HG03060 (cell line): ENCODE data around the gene TSPAN15.

Source experiments
- ATAC-seq: cut with Tn5 transposase; IDR thresholded peaks from one replicate; pipeline ENCODE4 v1.9.1; 2021; ENCODE audit warnings: low read depth, moderate number of reproducible peaks; ENCODE audit not compliant: unreplicated experiment

TSPAN15 gene

DNA sequence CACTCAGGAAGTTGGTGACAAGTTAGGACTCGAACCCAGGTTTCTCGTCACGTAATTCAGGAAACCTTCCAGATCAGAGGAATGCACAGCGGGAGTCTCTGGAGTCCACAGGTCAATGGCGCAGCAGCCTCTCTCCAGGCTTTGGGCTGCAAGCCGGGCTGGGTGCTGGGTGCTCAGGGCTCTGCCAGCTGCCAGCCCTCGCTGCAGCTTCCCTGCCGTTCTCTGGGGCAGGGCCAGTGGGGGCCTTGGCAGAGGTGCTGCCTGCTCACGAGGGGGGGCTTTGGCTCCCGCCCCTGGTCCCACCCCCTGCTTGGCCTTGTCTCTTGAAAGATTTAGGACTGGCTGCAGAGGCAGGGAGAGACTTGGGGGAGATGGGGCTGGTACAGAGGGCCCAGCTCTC is 34.6 kb upstream of the TSPAN15 start, which contains the start of gene TACR2:
Gene TACR2 (minus strand): TSS at position 224 of the 400 bp plus-strand sequence. CDS start 595 bp downstream, outside the sequence.
- no peak for ATAC-seq

- no peak for ATAC-seq
Measured at GRCh38 chr10:69417542-69417941, 33.7 kb upstream of the TSPAN15 start.

- ATAC-seq, result no peak
Measured at GRCh38 chr10:69418052-69418752, 33.1 kb upstream of the TSPAN15 start.

- no peak for ATAC-seq
Measured at GRCh38 chr10:69419096-69419743, 32.0 kb upstream of the TSPAN15 start.

- ATAC-seq, result no peak
Measured at GRCh38 chr10:69419744-69420126, 31.5 kb upstream of the TSPAN15 start.

DNA sequence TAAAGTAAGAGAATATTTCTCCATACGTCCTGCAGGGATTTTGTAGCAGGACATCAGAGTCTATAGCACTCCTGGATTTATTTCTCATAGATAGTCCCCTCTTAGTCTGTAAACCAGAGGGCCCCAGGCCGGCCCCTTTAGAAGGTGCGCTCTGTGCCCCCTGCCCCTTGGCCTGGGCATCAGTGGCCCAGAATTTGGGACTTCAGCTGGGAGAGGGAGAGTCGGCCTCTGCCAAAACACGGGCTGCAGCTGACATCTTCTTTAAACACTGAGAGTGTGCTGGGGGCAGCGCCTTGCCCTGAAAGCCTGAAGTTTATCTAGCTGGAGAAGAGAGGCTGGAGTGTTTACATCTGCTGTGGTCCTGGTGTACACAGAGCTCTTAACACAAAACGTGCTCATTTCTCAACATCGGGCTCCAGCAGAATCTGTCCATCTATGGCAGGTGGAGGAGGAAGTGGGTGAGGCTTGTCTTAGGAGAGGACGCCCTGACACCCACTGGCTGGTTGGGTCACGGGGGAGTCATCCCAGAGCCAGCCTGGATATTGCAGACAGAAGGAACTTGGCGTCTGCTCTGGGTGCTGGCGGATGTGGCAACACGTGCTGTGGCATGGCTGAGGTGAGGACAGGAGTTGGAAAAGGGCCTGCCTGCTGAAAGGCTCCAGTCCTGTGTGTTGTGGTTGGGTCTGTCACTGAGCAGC is 29.5 kb upstream of the TSPAN15 start:
- ATAC-seq, result no peak

DNA sequence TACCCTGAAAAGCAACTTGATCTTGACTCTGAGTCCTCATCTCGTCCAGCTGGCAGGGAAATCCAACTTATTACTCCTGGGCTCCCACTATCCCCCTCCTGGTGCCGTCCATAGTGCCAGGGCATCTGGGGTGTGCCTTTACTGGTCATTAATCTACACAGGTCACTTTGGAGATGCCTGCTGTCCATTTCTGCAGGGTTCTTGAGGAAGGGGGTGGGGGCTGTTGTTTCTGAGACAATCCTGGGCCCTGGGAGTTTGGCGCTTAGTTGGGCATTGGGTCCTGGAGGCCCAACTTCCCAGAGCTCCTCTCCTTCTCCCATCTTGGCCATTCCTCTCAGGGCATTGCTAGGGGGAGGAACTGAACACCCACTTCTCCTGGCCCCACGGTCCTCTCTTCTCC is 28.6 kb upstream of the TSPAN15 start:
- ATAC-seq, result no peak

- ATAC-seq, result no peak
Measured at GRCh38 chr10:69425041-69425440, 26.2 kb upstream of the TSPAN15 start.

DNA sequence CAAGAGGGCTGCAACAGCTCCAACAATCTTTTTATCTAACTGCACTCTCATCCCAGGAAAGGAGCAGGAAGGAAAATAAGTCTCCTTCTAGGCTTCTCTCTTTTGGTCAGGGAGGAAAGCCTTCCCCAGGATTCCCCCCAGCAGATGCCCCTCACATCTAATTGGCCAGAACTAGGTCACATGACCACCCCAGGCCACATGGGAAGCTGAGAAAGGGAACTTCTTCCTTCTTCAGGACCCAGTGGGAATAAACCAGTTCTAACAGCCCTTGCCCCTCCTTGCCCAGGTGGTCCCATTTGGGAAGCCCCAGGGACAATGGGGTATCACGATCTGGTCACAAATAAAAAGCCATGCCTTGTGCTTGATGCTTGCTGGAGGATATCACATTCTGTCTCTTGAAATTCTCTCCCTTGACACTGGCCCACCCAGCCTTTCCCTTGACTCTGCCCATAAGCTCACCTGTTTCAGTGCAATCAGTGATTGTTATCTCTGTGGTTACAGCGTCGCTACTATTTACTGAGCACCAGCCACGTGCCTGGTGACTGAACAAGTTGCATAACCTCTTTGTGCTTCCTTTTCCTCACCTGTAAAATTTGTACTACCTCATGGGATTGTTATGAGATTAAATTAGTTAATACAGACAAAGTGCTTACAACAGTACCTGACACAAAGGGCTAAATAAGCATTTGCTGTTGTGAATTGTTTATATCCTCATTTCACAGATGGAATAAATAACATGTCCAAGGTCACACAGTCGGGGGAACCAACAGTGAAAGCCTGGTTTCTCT is 25.6 kb upstream of the TSPAN15 start:
- ATAC-seq, result no peak

GRCh38 chr10:69426376-69426727 is 24.9 kb upstream of the TSPAN15 start:
- no peak for ATAC-seq

DNA sequence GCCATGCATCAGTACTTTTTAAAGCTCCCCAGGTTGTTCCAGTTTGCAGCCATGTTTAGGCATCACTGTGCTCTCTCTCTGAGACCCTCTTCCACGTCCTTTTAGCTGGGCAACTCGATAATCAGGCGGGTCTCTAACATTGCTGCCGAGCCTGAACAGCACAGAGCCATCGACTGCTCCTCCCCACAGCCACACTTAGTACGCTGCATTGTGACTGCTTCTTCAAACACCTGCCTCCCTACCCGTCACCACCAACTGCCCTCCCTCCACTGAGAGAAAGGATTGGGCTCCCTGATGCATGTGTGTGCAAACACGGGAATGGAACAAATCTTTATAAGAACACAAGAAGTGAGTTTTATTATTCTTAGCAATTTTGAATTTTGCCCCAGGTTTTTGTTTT is 23.1 kb upstream of the TSPAN15 start:
- no peak for ATAC-seq

DNA sequence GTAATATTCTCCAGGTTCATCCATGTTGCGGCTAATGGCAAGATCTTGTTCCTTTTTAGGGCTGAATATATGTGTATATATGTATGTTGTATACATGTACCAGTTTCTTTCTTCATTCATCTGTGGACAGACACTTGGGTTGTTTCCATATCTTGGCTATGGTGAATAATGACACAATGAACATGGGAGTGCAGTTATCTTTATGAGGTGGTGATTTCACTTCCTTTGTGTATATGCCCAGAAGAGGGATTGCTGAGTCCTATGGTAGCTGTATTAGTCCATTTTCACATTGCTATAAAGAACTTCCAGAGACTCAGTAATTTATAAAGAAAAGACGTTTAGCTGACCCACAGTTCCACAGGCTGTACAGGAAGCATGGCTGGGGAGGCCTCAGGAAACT is 17.1 kb upstream of the TSPAN15 start:
- ATAC-seq, result no peak

- ATAC-seq, result no peak
Measured at GRCh38 chr10:69434926-69435325, 16.3 kb upstream of the TSPAN15 start.

- ATAC-seq, result no peak
Measured at GRCh38 chr10:69435966-69436520, 15.2 kb upstream of the TSPAN15 start.

DNA sequence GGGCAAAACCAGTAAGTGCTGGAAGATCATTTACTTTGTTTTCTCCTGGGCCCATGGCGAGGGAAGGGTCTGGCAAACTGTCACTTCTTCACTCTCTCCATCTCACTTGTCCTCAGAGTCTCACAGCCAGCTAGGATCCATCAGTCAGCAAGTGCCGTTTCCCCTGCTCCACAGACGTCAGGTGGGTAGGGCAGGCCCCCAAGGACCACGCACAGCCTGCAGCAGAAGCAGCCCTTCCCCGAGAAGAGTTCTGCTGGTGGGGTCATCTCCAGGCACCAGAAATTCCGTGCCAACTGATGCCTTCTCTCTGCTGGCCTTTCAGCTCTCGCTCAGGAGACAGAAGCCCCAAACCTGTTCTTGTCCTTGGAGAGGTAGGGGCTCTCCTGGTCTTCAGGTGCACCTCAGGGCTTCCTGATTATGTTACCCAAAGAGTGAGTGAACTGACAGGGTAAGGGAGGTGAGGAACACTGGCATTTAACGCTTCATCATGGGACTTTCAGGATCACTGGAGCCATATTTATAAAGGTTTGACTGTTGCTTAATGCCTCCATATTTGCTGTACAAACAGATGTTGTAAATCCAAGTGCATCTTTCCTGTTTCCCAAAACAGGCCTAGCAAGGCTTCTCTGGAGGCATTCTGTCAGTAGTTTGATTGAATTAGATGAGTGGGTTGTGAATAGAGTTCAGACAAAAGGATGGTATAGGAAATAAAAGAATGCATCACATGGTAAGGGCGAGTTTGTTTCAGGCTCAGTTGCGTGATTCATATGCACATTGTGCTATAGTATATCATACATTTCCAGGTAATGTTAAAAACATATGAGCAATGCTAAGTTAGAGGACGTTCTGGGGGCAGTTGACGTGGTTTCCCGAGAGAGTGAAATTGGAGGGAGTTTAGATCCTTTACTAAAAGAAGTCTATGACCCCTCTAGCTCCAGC is 13.7 kb upstream of the TSPAN15 start:
- no peak for ATAC-seq

DNA sequence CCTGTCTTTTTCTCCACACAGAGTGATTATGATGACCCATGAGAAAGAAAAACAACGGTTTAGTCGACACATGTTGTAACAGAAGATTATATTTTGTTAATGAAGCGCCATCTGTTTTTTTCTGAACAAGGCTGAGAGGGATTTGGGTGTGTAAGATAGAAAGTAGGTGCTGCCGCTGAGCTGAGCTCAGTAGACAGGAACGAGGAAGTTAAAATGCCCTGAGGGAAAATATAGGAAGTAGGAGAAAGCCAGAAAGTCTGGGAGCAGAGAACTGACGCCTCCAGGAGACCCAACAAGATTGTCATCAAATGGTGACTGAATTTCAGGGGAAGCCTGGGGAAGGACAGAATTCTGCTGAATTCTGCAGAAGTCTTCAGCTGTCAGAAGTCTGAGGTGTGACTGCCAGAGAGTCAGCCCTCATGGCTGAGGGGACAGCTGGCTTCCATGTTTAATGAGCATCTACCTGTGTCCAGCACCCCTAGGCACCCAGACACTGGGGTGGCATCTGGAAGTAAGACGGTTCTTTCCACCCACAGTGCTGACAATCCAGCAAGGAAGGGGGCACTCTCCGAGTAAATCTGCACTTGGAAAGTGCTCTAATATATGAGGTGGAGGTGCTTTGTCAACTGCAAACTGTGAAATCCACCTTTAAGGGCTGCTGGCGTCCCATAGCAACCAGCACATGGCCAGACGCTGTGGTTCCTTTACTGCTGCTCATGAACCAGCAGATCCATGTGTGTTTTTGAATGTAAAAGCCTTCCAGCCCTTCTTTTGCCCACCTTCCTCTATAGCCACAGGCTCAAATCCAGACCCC is 12.5 kb upstream of the TSPAN15 start:
- ATAC-seq, result no peak

- no peak for ATAC-seq
Measured at GRCh38 chr10:69439350-69439739, 11.9 kb upstream of the TSPAN15 start.

DNA sequence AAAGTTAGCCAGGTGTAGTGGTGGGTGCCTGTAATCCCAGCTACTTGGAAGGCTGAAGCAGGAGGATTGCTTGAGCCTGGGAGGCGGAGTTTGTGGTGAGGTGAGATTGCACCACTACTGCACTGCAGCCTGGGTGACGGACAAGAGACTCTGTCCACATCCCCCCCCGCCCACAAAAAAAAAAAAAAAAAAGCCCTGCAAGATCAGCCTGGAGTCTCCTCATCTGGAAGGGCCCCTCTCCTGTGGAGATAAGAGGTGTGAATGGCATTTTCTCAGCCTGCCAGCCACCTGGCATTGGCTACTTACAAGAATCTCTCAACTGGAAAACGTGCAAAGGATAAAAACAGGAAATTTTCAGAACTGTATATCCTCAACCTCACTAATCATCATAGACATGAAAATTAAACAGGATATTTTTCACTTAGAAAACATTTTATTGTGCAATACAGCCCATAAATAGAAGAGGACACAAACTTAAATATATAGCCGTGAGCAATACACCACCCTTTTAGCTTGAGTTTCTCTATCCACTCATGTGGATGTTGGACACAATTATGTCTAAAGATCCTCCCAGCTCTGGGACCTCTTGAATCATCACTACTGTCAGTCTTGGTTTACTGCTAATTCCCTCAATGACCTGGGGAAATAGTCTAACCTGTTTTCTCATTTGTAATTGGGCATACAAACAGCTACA is 11.3 kb upstream of the TSPAN15 start:
- no peak for ATAC-seq
